VCaP (cell line): ENCODE data around the gene BAG5.

ENCODE experiments used
- H3K27ac ChIP-seq: fragments of 450-650 bp; 2 replicates; pipeline ENCODE4 v1.5.1; 2017
- CTCF ChIP-seq: fragments of 450-650 bp; conservative IDR thresholded peaks from 2 replicates; pipeline ENCODE4 v1.5.1; 2017; ENCODE audit warnings: mild to moderate bottlenecking, moderate library complexity

The BAG5 gene

GRCh38 chr14:103539056-103539825, 23.2 kb downstream of the BAG5 start:
- no peak for TF ChIP-seq CTCF
- H3K27ac ChIP-seq = no peak overlapping the region

GRCh38 chr14:103538291-103539055, 24.0 kb downstream of the BAG5 start:
- no peak overlapping the region for H3K27ac ChIP-seq
- TF ChIP-seq CTCF = no peak

- no peak for TF ChIP-seq CTCF
- no peak overlapping the region for H3K27ac ChIP-seq
Measured at GRCh38 chr14:103537175-103537990, 25.1 kb downstream of the BAG5 start.

- TF ChIP-seq CTCF = no peak
- no peak overlapping the region for H3K27ac ChIP-seq
Measured at GRCh38 chr14:103536693-103537092, 25.8 kb downstream of the BAG5 start.

- TF ChIP-seq CTCF = no peak
- H3K27ac ChIP-seq = no peak overlapping the region
Measured at GRCh38 chr14:103535891-103536565, 26.4 kb downstream of the BAG5 start.

GRCh38 chr14:103535081-103535890, 27.2 kb downstream of the BAG5 start:
- no peak overlapping the region for H3K27ac ChIP-seq
- TF ChIP-seq CTCF = no peak
